ENCODE results near the gene MLXIP.

Gene MLXIP

DNA sequence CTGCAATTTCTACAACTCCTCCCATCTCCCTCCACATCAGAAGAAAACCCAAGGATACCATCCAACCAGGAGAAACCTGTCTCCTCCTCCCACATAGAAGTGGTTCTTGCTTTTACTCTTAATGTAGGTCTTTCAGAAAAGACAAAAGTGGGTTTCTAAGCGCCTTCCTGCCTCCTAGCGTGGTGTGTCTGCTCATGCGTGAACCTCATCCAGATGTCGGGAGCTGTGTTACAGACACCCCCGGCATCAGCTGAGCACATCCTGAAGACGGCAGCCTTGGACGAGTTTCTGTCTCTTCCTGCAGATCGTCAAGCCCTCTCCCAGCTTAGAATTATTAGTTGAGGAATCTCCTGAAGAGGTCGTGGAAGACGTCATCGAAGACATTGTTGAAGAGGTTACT is 113.9 kb downstream of the MLXIP start:
- DNase-seq: no peak

DNA sequence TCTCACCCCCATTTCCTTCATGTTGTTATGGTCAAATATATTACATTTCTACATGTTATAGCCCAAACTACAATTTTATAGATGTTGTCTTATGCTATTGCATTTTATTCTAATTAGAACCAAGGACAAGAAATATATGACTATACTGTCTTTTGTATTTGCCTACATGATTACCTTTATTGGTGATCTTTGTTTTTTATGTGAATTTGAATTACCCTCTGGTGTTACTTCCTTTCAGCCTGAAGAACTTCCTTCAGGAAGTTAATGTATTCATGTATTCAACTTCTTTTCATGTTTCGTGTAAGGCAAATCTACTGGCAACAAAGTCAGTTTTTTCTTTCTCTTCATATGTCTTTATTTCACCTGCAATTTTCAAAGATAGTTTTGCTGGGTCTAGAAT is 116.2 kb downstream of the MLXIP start:
- no peak for DNase-seq

DNA sequence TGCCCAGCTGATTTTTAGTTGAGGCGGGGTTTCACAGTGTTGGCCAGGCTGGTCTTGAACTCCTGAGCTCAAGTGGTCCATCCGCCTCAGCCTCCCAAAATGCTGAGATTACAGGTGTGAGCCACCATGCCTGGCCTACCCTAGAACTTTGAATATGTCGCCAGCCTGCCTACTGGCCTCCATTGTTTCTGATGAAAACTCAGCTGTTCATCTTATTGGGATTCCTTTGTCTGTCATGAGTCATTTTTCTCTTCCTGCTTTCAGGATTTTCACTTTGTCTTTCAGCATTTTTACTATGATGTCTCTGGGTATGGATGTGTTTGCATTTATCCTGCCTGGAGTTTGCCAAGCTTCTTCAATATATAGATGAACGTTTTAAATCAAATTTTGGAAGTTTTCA is 116.8 kb downstream of the MLXIP start:
- DNase-seq: no peak

Measured in DMS 273 treated with DMSO at 0.1 percent for 48 hours (cell line).